Activated CD4-positive, alpha-beta T cell treated with anti-CD3 and anti-CD28 coated beads, Interleukin-2, amount 50 U/mL, for 16 hours (primary cell): Measurements from ENCODE around the gene NBDY.
A peak's percentile ranks its signal among the peaks of the same experiment; 100 is the strongest.
"Not testable (repeated sequence)": the region's sequence is repeated elsewhere in the genome, so short reads cannot be mapped to it uniquely, and the experiment has no call there.

Experiments
- DNase-seq: peaks from one replicate; pipeline ENCODE4 v3.0.0-alpha.2; 2020

Gene NBDY

DNA sequence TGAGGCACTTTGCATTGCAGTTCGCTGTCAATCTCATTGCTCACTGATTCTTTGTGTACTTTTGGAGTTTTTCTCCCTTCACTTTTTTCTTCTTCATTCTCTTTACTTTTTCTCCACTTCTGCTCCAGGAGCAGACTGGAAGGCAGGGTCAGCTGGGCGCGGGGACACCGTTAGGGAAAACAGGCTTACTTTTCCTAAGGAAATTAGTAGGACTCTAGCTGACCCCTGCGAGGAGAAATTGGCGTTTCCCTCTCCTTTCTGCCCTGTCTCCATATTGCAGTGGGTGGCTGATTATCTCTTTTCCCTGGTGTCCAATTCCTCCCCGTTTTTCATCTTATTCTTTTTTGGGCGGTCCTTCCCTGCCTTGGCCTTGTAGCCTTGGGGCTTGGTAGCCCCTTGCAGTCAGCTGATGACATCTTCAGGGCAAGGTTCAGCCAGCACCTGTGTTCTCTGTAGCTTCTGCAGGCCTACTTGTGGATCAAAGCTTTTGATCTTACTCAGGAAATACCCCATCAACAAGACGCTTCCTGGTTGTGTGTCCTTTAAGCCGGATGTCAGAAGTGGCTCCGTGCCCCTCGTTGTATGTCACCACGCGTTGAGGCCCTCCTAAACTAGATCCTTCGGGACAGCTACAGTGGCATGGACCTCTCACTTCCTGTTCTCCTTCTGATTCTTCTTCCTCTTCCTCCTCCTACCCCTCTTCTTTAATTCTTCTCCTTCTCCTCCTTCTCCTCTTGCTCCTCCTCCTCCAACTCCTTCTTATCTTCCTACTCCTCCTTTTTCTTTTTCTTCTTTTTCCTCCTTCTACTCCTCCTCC, 36.1 kb downstream of the NBDY start:
- DNase-seq = peak; percentile 68

DNA sequence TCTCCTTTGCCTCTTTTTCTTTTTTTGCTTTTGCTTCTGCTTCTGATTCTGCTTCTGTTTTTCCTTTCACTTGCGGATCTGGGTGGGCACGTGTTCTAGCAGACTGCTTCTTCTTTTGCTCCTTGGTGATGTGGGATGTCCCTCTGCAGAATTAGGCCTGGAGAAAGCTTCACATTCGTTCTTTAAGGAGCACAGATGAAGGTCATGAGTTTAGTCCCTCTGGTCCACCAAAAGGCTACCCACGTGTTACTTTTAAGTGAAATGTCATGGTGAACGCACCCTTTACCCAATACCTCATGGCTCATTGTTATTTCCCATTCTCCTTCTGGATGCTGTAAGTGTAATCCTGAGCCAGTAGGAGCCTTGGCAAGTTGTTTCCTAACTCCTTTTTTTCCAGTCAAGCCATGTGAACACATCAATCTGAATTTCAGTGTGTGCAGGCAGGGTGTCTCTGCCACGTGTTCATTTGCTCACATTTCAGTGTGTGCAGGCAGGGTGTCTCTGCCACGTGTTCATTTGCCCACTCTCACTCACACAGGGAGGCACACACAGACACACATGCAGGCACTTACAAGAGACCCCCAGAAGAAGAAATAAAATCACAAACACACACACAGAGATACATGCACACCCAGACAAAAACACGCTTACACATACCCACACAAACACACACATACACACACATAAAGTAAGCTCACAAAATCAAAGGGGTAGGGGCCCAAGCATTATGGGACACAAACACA, 36.9 kb downstream of the NBDY start:
- DNase-seq = no peak

GRCh38 chrX:56766554-56767347, 37.7 kb downstream of the NBDY start:
- peak; percentile 33 for DNase-seq

DNA sequence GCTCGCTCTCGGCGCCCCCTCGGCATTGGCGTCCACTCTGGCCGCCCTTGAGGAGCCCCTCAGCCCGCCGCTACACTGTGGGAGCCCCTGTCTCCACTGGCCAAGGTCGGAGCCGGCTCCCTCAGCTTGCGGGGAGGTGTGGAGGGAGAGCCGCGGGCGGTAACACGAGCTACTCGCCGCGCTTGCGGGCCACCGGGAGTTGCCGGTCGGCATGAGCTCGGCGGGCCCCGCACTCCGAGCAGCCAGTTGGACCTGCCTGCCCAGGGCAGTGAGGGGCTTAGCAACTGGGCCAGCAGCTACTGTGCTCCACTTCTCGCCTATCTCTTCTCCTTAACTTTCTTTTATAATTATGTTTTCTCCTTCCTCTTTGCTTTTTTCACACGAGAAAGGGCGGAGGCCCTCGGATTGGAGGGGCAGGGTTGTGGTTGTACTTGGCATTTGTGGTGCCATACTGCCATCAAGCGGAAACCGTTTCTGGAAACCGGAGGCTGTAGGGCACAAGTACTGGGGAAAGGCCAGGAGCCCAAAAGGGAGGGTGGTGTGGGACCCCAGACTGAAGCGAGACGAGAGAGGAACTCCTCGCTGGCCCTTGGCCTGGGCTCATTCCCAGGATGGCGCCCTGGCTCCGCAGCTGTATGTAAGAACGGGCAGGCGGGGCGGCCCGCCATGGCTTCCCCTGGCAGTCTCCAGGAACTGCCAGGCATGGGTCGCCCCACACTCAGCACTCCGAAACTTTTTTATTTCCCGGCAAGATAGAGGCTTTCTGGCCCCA, 38.5 kb downstream of the NBDY start:
- peak; percentile 50 for DNase-seq

- DNase-seq = not testable (repeated sequence)
Measured at GRCh38 chrX:56768120-56768660, 39.1 kb downstream of the NBDY start.

- not testable (repeated sequence) for DNase-seq
Measured at GRCh38 chrX:56772675-56773521, 43.9 kb downstream of the NBDY start.

DNA sequence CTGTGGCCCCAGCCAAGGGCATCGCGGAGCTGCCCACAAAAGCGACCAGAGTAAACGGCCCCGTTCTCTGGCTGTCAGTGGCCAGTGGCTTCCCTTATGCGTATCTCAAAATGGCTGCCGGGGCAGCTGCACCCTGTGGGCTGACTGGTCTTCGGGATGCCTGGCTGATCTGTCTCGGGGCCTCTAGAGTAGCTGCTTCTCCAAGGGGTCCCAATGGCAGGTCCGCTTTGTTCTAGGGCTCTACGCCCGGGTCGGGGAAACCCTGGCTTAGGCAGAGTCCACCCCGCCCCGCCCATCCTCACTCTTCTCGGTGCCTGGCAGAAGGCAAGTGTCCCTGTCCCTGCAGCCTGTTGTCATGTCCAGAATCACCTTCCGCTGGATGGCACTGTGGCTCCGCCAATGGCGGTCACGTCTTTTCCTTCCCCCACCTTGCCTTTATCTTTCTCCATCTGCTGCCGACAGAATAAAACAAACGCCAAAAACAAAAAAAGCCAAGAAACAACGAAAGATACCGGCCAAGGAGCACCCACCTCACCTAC, 44.5 kb downstream of the NBDY start:
- not testable (repeated sequence) for DNase-seq

DNA sequence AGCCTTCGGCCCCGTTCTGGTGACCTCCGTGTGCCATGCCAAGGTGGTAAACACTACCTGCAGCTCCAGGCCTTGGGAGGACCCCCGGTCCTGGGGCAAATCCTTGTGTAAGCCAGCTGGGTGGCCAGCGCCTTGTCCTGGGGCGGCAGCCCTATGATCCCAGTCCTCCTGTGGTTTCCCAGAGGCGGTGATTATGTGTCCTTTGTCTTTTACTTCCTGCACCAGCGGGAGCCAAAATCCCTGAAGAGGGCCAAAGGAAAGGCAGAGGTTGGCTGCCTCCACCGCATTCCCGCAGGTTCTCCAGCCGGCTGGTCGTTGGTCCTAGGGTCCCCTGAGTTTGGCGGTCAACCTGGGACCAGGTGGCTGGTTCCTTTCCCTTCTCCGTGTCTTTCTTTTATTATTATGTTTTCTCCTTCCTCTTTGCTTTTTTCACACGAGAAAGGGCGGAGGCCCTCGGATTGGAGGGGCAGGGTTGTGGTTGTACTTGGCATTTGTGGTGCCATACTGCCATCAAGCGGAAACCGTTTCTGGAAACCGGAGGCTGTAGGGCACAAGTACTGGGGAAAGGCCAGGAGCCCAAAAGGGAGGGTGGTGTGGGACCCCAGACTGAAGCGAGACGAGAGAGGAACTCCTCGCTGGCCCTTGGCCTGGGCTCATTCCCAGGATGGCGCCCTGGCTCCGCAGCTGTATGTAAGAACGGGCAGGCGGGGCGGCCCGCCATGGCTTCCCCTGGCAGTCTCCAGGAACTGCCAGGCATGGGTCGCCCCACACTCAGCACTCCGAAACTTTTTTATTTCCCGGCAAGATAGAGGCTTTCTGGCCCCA, 49.3 kb downstream of the NBDY start:
- DNase-seq = not testable (repeated sequence)

- DNase-seq = not testable (repeated sequence)
Measured at GRCh38 chrX:56778924-56779468, 50.0 kb downstream of the NBDY start.

DNA sequence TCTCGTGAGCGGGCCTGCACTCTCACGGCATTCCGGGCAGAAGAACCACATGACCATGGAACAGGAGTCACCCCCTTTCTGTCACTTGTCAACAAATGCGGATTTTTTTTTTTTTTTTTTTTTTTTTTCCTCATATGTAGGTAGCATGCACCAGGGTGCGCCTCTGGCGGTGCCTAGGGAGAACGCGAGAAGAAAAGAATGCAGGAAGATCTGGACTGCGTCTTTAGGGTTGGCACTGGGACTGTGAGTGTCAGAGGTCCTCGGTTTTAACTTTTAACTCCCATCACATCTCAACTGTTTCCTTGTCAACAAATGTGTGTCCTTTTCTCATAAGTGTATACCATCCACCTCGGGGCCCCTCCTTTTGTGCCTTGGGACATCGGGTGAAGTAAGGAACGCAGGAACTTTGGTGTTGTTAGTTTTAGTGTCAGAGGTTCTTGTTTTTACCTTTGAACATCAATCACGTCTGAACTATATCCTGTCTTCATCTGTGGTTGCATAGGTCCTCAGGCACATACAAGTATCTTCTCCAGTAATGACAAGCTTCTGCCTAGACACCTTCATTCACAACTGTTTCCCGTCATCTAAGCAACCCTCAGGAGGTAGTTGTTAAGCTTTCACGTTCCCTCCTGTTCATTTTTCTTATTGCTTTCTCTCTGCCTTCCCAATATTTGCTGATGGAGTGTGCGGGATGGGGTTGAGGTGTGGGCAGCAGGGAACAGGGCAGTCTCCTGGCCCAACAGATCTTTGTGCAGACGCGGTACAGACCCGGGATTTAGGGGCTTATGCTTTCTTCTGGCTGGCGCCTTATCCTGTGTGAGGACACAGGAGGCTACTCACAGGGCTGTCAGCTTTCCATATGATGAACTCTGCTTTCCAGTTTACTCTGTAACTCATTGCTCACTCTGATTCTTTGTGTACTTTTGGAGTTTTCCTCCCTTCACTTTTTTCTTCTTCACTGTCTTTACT, 51.9 kb downstream of the NBDY start:
- not testable (repeated sequence) for DNase-seq

- DNase-seq = no peak
Measured at GRCh38 chrX:56782352-56782751, 53.3 kb downstream of the NBDY start.

GRCh38 chrX:56782791-56783449, 53.9 kb downstream of the NBDY start:
- DNase-seq = no peak

DNA sequence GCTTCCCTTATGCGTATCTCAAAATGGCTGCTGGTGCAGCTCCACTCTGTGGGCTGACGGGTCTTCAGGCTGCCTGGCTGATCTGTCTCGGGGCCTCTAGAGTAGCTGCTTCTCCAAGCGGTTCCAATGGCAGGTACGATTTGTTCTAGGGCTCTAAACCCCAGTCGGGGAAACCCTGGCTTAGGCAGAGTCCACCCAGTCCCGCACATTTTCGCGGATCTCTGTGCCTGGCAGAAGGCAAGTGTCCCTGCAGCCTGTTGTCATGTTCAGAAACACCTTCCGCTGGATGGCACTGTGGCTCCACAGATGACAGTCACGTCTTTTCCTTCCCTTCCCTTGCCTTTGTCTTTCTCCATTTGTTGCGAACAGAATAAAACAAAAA, 54.4 kb downstream of the NBDY start:
- DNase-seq = peak; percentile 76

DNA sequence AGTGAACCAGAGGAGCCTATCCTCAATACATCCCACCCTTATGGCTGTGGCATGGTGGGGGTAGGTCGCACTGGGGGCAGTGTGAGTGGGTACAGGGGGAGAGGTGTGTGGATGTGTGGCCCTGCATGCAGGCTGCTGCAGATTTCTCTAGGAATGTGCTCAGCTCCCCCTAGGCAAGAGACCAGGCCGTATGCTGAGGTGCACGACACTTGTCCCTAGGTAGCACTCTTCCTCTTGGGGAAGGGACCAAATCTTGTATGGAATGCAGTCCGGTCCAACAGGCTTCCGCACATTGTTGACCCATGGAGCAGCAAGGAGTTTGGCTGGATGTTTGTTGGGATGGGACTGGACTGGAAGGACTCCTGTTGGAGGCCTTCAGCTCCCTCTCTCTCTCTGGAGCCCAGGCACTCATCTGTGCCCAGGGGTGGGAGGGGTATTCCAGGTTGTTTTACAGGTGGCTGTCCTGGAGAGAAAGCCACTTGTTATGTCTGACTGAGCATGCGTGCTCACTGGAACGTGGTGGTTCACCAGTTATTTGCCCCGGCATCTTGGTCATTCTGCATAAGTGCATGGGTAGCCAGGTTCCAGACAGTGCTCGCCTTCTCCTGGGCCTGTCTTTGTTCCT, 55.1 kb downstream of the NBDY start:
- DNase-seq = no peak

- no peak for DNase-seq
Measured at GRCh38 chrX:56784666-56785065, 55.6 kb downstream of the NBDY start.

DNA sequence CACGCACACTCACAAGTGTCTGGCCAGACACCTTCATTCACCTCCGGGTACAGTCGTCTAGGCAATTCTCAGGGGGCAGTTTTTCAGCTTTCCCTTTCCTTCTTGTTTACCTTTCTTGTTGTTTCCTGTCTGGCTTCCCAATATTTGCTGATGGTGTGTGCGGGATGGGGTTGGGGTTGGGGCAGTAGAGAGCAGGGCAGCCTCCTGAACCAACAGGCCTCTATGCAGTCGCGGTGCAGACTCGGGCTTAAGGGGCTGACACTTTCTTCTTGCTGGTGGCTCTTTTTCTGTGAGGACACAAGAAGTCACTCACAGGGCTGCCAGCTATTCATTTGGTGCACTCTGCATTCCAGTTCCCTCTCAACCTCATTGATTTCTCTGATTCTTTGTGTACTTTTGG, 56.4 kb downstream of the NBDY start:
- DNase-seq = no peak
